GM12878 (cell line): ENCODE measurements around the gene TNRC6C. TPM values are rescaled to one million over a fixed set of nuclear protein-coding genes. Genes with fewer than 3 reads are reported as not detected.

Experiments used
- ATAC-seq: fragments of 200-7000 bp; cut with Tn5 transposase; 3 replicates; pipeline ENCODE4 v1.9.1; 2020; ENCODE audit warnings: mild to moderate bottlenecking, moderate library complexity
- BruUV-seq: library from RNA; stranded (reverse); fragments of 400-500 nt; replicated peaks from 2 replicates; lab custom pipeline; 2021; lab: Mats Ljungman, UMichigan
- CTCF ChIA-PET: fragments of 300-600 bp; sonication (Branson Sonifier 250); formaldehyde crosslinking; extraction: SDS; loops from one replicate; lab custom pipeline; 2021; ENCODE audit warnings: inconsistent platforms; lab: Yijun Ruan, JAX
- POLR2A ChIA-PET: fragments of 350-600 bp; formaldehyde crosslinking; extraction: SDS; loops from one replicate; lab custom pipeline; 2021; ENCODE audit warnings: inconsistent platforms; lab: Charles Lee
- RAD21 ChIA-PET: fragments of 300-600 bp; sonication (Branson Sonifier 250); formaldehyde crosslinking; loops from one replicate; lab custom pipeline; 2023; ENCODE audit warnings: antibody characterized with exemption; ENCODE audit not compliant: unreplicated experiment; lab: Charles Lee
- SMC1A ChIA-PET: fragments of 300-600 bp; sonication (Branson Sonifier 250); formaldehyde crosslinking; loops from one replicate; lab custom pipeline; 2023; ENCODE audit not compliant: unreplicated experiment, uncharacterized antibody; lab: Charles Lee
- DNase-seq: peaks from one replicate; pipeline ENCODE4 v3.0.0-alpha.2; 2011; ENCODE audit warnings: low read depth, low spot score
- FAIRE-seq: peaks from 3 replicates; lab custom pipeline; 2011; peaks lifted over from hg19 to GRCh38; lab: Jason Lieb, UNC
- H2AFZ ChIP-seq: 2 replicates; pipeline ENCODE4 v1.6.0; 2011; ENCODE audit warnings: low read depth, low read length, control low read depth; ENCODE audit not compliant: control insufficient read depth
- H3K27ac ChIP-seq: 2 replicates; pipeline ENCODE4 v1.5.1; 2011; ENCODE audit warnings: control low read depth; ENCODE audit not compliant: control insufficient read depth, insufficient read depth
- H3K27me3 ChIP-seq, 2 experiments: replicated peaks in 1 of 2; 2 replicates each; pipeline versions ENCODE4 v1.6.0 to v1.6.1; 2011; ENCODE audit warnings: low read length in 1 of 2; ENCODE audit not compliant: control insufficient read depth in 2 of 2, insufficient read depth in 2 of 2
- H3K36me3 ChIP-seq, 2 experiments: 2 replicates each; pipeline ENCODE4 v1.5.1; 2011; ENCODE audit warnings: low read length in 1 of 2; ENCODE audit not compliant: control insufficient read depth in 2 of 2, insufficient read depth in 2 of 2
- H3K4me1 ChIP-seq: 2 replicates; pipeline ENCODE4 v1.6.1; 2011; ENCODE audit warnings: mild to moderate bottlenecking, low read length, moderate library complexity, mixed read lengths; ENCODE audit not compliant: control insufficient read depth, insufficient read depth
- H3K4me2 ChIP-seq: 2 replicates; pipeline ENCODE4 v1.6.0; 2011; ENCODE audit warnings: control low read depth; ENCODE audit not compliant: control insufficient read depth, insufficient read depth
- H3K4me3 ChIP-seq: fragments of 200-600 bp; sonication (generic); 2 replicates; pipeline ENCODE4 v1.5.1; 2016
- H3K79me2 ChIP-seq: 2 replicates; pipeline ENCODE4 v1.6.0; 2011; ENCODE audit warnings: low read length; ENCODE audit not compliant: control insufficient read depth, insufficient read depth
- H3K9ac ChIP-seq: 2 replicates; pipeline ENCODE4 v1.8.0; 2011; ENCODE audit warnings: low read length, control low read depth, mixed read lengths; ENCODE audit not compliant: control insufficient read depth, insufficient read depth
- H3K9me3 ChIP-seq: replicated peaks from 3 replicates; pipeline ENCODE4 v1.5.1; 2011; ENCODE audit warnings: mild to moderate bottlenecking, low read length; ENCODE audit not compliant: control insufficient read depth, insufficient read depth
- H4K20me1 ChIP-seq: 2 replicates; pipeline ENCODE4 v1.6.0; 2011; ENCODE audit not compliant: control insufficient read depth, insufficient read depth
- BHLHE40 ChIP-seq, 2 experiments: fragments of 450-650 bp in 1 of 2; IDR thresholded peaks; 2 replicates each; pipeline ENCODE4 v1.6.1; 2011 to 2017; ENCODE audit warnings: low read depth in 2 of 2, borderline replicate concordance in 1 of 2, improper control_type of control experiment in 1 of 2, low read length in 1 of 2, mild to moderate bottlenecking in 1 of 2
- BRCA1 ChIP-seq: IDR thresholded peaks from 2 replicates; pipeline ENCODE4 v1.6.1; 2011; ENCODE audit warnings: low read depth, low read length, improper control_type of control experiment
- CBX3 ChIP-seq: fragments of 200-600 bp; sonication (generic); IDR thresholded peaks from 2 replicates; pipeline ENCODE4 v1.6.1; 2016; ENCODE audit warnings: low read depth, borderline replicate concordance
- CTCF ChIP-seq, 3 experiments: IDR thresholded peaks in 2 of 3; conservative IDR thresholded peaks in 1 of 3; 2 replicates each; pipeline ENCODE4 v1.5.1; 2011; ENCODE audit warnings: low read depth in 3 of 3, low read length in 3 of 3, mild to moderate bottlenecking in 3 of 3, control low read depth in 2 of 3, moderate library complexity in 2 of 3, inconsistent platforms in 1 of 3, mixed read lengths in 1 of 3; ENCODE audit not compliant: control insufficient read depth in 2 of 3, insufficient read depth in 1 of 3; ENCODE audit errors: extremely low read depth in 1 of 3
- ETV6 ChIP-seq, 2 experiments: fragments of 450-650 bp in 1 of 2; IDR thresholded peaks in 1 of 2; conservative IDR thresholded peaks in 1 of 2; 2 replicates each; pipeline ENCODE4 v1.6.1; 2014; ENCODE audit warnings: antibody characterized with exemption in 1 of 2, borderline replicate concordance in 1 of 2, low read depth in 1 of 2, mild to moderate bottlenecking in 1 of 2, moderate library complexity in 1 of 2
- HCFC1 ChIP-seq: fragments of 150-350 bp; IDR thresholded peaks from 2 replicates; pipeline ENCODE4 v1.6.1; 2014; ENCODE audit warnings: low read length
- LARP7 ChIP-seq: fragments of 450-650 bp; IDR thresholded peaks from 2 replicates; pipeline ENCODE4 v1.6.1; 2017; ENCODE audit warnings: mild to moderate bottlenecking
- MTA2 ChIP-seq: fragments of 450-650 bp; IDR thresholded peaks from 2 replicates; pipeline ENCODE4 v1.6.1; 2016; ENCODE audit warnings: low read depth, mild to moderate bottlenecking, moderate library complexity
- NFYA ChIP-seq: IDR thresholded peaks from 2 replicates; pipeline ENCODE4 v1.6.1; 2011; ENCODE audit warnings: low read depth, mild to moderate bottlenecking, low read length, improper control_type of control experiment, borderline replicate concordance
- PAX8 ChIP-seq: fragments of 450-650 bp; IDR thresholded peaks from 2 replicates; pipeline ENCODE4 v1.6.1; 2017; ENCODE audit warnings: mild to moderate bottlenecking, moderate library complexity
- POLR2A ChIP-seq: IDR thresholded peaks from 2 replicates; pipeline ENCODE4 v1.6.1; 2011; ENCODE audit warnings: low read depth, mild to moderate bottlenecking, low read length
- RB1 ChIP-seq: fragments of 450-650 bp; formaldehyde crosslinking; IDR thresholded peaks from 2 replicates; pipeline ENCODE4 v1.6.1; 2017; ENCODE audit warnings: mild to moderate bottlenecking, borderline replicate concordance
- RCOR1 ChIP-seq: conservative IDR thresholded peaks from 2 replicates; pipeline ENCODE4 v1.6.1; 2012; ENCODE audit warnings: low read depth, low read length, improper control_type of control experiment
- SIN3A ChIP-seq: IDR thresholded peaks from 2 replicates; pipeline ENCODE4 v1.6.1; 2012; ENCODE audit warnings: low read depth, low read length, improper control_type of control experiment
- SMARCA5 ChIP-seq: fragments of 450-650 bp; IDR thresholded peaks from 2 replicates; pipeline ENCODE4 v1.6.1; 2017; ENCODE audit warnings: mild to moderate bottlenecking
- SMC3 ChIP-seq: IDR thresholded peaks from 2 replicates; pipeline ENCODE4 v1.6.1; 2011; ENCODE audit warnings: low read length, improper control_type of control experiment, borderline replicate concordance
- SPI1 ChIP-seq: IDR thresholded peaks from 2 replicates; pipeline ENCODE4 v1.6.1; 2011; ENCODE audit warnings: low read depth, mild to moderate bottlenecking, low read length, moderate library complexity, borderline replicate concordance; ENCODE audit not compliant: insufficient read depth
- TAF1 ChIP-seq: IDR thresholded peaks from 2 replicates; pipeline ENCODE4 v1.6.1; 2011; ENCODE audit warnings: mild to moderate bottlenecking, low read depth, low read length, borderline replicate concordance
- ZNF274 ChIP-seq: IDR thresholded peaks from one replicate; pipeline ENCODE4 v1.8.0; 2011; ENCODE audit not compliant: insufficient read length, insufficient read depth
- ZNF384 ChIP-seq: IDR thresholded peaks from 2 replicates; pipeline ENCODE4 v1.6.1; 2012; ENCODE audit warnings: low read depth, mild to moderate bottlenecking, low read length, improper control_type of control experiment, borderline replicate concordance
- ZZZ3 ChIP-seq: IDR thresholded peaks from 2 replicates; pipeline ENCODE4 v1.6.1; 2011; ENCODE audit warnings: low read depth; ENCODE audit not compliant: control insufficient read depth, insufficient read length
- WGBS: methylation state at CpG from one replicate; pipeline ENCODE4 v1.1.6; 2016; ENCODE audit warnings: low lambda C conversion rate; ENCODE audit not compliant: insufficient replicate concordance, insufficient coverage; ENCODE audit errors: missing lambda C conversion rate; 5-methylcytosine and 5-hydroxymethylcytosine counted together
- in situ Hi-C: fragments of 300-500 bp; cut with MboI; formaldehyde crosslinking; loops from 9 replicates; pipeline ENCODE4 v1.14.3; 2018; ENCODE audit warnings: mixed read lengths
- intact Hi-C: fragments of 100-400 bp; cut with micrococcal nuclease; formaldehyde crosslinking; loops from one replicate; pipeline ENCODE4 v1.14.2; 2022; ENCODE audit not compliant: unreplicated experiment
- polyA plus RNA-seq, 11 experiments: library from polyadenylated mRNA; depleted of rRNA in 4 of 11; unstranded in 6 of 11; stranded (reverse) in 5 of 11; fragments of >200 nt; fragmentation: Nextera tagmentation in 4 of 11; fragmentation: Illumina TruSeq in 1 of 11; extraction: Ambion mirVana in 4 of 11; extraction: Trizol in 1 of 11; gene quantifications; 1 replicate in 1 of 11; 2 replicates in 10 of 11; pipeline versions ENCODE4 v1.2.1 to v1.2.3, GENCODE V29; 2011 to 2016; ENCODE audit warnings: inconsistent platforms in 2 of 11, missing spikeins in 2 of 11, low read depth in 1 of 11
- total RNA-seq, 4 experiments: library from RNA; depleted of rRNA in 3 of 4; stranded (reverse); fragments of >200 nt in 3 of 4; fragmentation: Illumina TruSeq in 1 of 4; extraction: Trizol in 1 of 4; gene quantifications; 2 replicates each; pipeline versions ENCODE4 v1.2.1 to v1.2.3, GENCODE V29; 2013 to 2021

TNRC6C gene
- total and polyA plus RNA-seq, 10 of the 15 experiments (the other 5 are each of a cell fraction or from before 2014, with no cell fraction given), result 0.40 to 6.1 (median 0.96) TPM

- POLR2A ChIA-PET, result no interaction called here
Measured at GRCh38 chr17:78063489-78063888, 105.0 kb downstream of the TNRC6C start.

GRCh38 chr17:78064708-78065107 lies 106.2 kb downstream of the TNRC6C start:
- RAD21 ChIA-PET, result interaction anchor here (1.9 kb wide), 1 partner anchor 45 kb away, joined by 5 read pairs; no protein-coding TSS in a partner anchor
- BruUV-seq, result no TSS peak
- CTCF ChIA-PET, result interaction anchor here (0.7 to 3.3 kb wide), 4 partner anchors 20 to 112 kb away, joined by 3 to 20 read pairs (median 4); no protein-coding TSS in a partner anchor
- DNase-seq, result no peak
- no peak for ATAC-seq
- Histone ChIP-seq H3K4me3 (no peak overlapping the region), H3K79me2 (no peaks in the 10 kb centered on the region), H3K4me1 (no peaks in the 10 kb centered on the region), H4K20me1 (no peaks in the 10 kb centered on the region), H3K9ac (no peak overlapping the region), H3K27ac (no peak overlapping the region), H2AFZ (no peak overlapping the region), H3K27me3 (no peaks in the 10 kb centered on the region), H3K36me3 (no peaks in the 10 kb centered on the region), H3K9me3 (no peaks in the 10 kb centered on the region), H3K4me2 (no peak overlapping the region)
- no peak for FAIRE-seq
- in situ Hi-C loops, result no loop called here
- no peak for TF ChIP-seq ZNF384
- TF ChIP-seq SMARCA5, result no peak
- no peak for TF ChIP-seq TAF1
- no peak for TF ChIP-seq RCOR1
- no peak for TF ChIP-seq CTCF (IDR thresholded peaks at IDR 0.05 in 2 of 3, conservative IDR thresholded peaks at IDR 0.05 in 1 of 3; ENCODE audit: control insufficient read depth in 2 of 3, extremely low read depth in 1 of 3, insufficient read depth in 1 of 3, low read depth in 3 of 3, low read length in 3 of 3)
- TF ChIP-seq SMC3, result no peak
- TF ChIP-seq POLR2A, result no peak
- no peak for TF ChIP-seq HCFC1
- POLR2A ChIA-PET, result no interaction called here
- 68% methylated on average over 4 of the region's 4 CpGs for WGBS
- SMC1A ChIA-PET, result interaction anchor here (1.0 to 2.5 kb wide), 4 partner anchors 20 to 45 kb away, joined by 3 to 8 read pairs (median 6); no protein-coding TSS in a partner anchor
- intact Hi-C loops, result no loop called here

More at GRCh38 chr17:78063489-78063888, 105.0 kb downstream of the TNRC6C start:
- ChIA-PET CTCF (interaction anchor here (0.6 to 3.3 kb wide), 5 partner anchors 20 to 892 kb away, joined by 3 to 20 read pairs (median 3); no protein-coding TSS in a partner anchor), SMC1A (interaction anchor here (0.9 to 2.5 kb wide), 4 partner anchors 21 to 44 kb away, joined by 3 to 8 read pairs (median 6); no protein-coding TSS in a partner anchor), RAD21 (interaction anchor here (1.9 kb wide), 1 partner anchor 44 kb away, joined by 5 read pairs; no protein-coding TSS in a partner anchor)
- Histone ChIP-seq H4K20me1 (no peaks in the 10 kb centered on the region), H3K79me2 (no peaks in the 10 kb centered on the region), H3K27ac (no peak overlapping the region), H3K4me2 (no peak overlapping the region), H3K4me1 (no peaks in the 10 kb centered on the region), H3K4me3 (no peak overlapping the region), H3K27me3 (no peaks in the 10 kb centered on the region), H2AFZ (no peak overlapping the region), H3K9ac (no peak overlapping the region), H3K36me3 (no peaks in the 10 kb centered on the region), H3K9me3 (no peaks in the 10 kb centered on the region)
- no TSS peak for BruUV-seq
- TF ChIP-seq NFYA (no peak), PAX8 (no peak), SPI1 (no peak), CBX3 (no peak), BHLHE40 (IDR thresholded peaks at IDR 0.05; ENCODE audit: borderline replicate concordance in 1 of 2, low read depth in 2 of 2, low read length in 1 of 2) (no peak), BRCA1 (no peak), SMARCA5 (no peak), LARP7 (no peak), ZNF274 (no peak), ZZZ3 (no peak), SIN3A (no peak), RB1 (no peak), MTA2 (no peak), ETV6 (conservative IDR thresholded peaks at IDR 0.05 in 1 of 2, IDR thresholded peaks at IDR 0.05 in 1 of 2; ENCODE audit: borderline replicate concordance in 1 of 2, low read depth in 1 of 2) (no peak)
- intact Hi-C loops (no loop called here), in situ Hi-C loops (no loop called here)
- ATAC-seq, result no peak
- no peak for FAIRE-seq
- no peak for DNase-seq
